PC-9 (cell line): Measurements from ENCODE around the gene ARSI.

Experiments
- CTCF ChIP-seq: fragments of 200-600 bp; sonication (generic); conservative IDR thresholded peaks from 2 replicates; pipeline ENCODE4 v1.6.1; 2017; ENCODE audit warnings: mixed run types, antibody characterized with exemption, mild to moderate bottlenecking, moderate library complexity
- EZH2 ChIP-seq: fragments of 200-600 bp; sonication (generic); IDR thresholded peaks from 2 replicates; pipeline ENCODE4 v1.8.0; 2017; ENCODE audit warnings: antibody characterized with exemption, low read depth

DNA sequence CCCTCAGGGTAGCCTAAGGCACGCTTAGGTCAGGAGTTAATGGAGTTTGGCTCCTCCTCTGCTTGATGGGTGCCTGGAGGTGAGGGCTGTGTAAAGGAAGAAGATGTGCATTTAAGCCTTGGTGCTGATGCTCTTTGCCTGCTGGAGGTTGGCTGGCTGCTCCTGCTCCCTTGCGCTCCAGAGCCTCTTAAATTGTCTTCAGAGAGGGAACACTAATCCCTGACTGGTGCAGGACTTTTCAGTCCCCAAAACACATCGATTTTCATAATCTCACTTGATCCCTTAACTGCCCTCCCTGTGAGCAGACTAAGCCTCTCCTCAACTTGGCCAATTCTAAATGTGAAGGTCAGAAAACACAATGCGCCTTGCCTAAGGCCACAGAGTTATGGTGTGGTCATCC lies 38.6 kb upstream of the ARSI start:
- no peak for TF ChIP-seq EZH2
- TF ChIP-seq CTCF = no peak
